GM12874 (cell line): Measurements from ENCODE around the gene LRRK1.

Source experiments
- TF ChIP-seq, protein P1 (sequence below): IDR thresholded peaks from 2 replicates; pipeline ENCODE4 v1.5.1; 2011; ENCODE audit warnings: low read depth, mild to moderate bottlenecking, control low read depth, low read length, moderate library complexity; ENCODE audit not compliant: insufficient read depth

The LRRK1 gene

DNA sequence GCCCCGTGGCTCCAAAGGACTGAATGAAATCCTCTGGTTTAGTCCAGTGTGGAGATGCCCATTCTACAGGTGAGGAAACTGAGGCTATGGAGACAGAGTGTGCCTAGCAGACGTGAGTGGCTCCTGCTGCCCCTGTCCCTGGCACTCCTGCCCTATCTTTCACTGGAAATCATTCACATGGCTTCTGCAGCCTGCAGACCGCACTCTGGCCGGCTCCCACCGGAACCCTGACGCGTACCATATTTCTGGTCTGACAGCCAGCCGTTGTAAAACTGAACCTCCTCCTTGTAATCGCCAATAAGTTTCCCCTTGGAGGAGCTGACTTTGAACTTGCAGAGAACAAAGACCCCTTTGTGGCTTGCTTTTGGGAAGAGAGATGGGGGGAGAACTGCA lies 196.2 kb downstream of the LRRK1 start:
- TF ChIP-seq, protein P1, sequence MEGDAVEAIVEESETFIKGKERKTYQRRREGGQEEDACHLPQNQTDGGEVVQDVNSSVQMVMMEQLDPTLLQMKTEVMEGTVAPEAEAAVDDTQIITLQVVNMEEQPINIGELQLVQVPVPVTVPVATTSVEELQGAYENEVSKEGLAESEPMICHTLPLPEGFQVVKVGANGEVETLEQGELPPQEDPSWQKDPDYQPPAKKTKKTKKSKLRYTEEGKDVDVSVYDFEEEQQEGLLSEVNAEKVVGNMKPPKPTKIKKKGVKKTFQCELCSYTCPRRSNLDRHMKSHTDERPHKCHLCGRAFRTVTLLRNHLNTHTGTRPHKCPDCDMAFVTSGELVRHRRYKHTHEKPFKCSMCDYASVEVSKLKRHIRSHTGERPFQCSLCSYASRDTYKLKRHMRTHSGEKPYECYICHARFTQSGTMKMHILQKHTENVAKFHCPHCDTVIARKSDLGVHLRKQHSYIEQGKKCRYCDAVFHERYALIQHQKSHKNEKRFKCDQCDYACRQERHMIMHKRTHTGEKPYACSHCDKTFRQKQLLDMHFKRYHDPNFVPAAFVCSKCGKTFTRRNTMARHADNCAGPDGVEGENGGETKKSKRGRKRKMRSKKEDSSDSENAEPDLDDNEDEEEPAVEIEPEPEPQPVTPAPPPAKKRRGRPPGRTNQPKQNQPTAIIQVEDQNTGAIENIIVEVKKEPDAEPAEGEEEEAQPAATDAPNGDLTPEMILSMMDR, result no peak

DNA sequence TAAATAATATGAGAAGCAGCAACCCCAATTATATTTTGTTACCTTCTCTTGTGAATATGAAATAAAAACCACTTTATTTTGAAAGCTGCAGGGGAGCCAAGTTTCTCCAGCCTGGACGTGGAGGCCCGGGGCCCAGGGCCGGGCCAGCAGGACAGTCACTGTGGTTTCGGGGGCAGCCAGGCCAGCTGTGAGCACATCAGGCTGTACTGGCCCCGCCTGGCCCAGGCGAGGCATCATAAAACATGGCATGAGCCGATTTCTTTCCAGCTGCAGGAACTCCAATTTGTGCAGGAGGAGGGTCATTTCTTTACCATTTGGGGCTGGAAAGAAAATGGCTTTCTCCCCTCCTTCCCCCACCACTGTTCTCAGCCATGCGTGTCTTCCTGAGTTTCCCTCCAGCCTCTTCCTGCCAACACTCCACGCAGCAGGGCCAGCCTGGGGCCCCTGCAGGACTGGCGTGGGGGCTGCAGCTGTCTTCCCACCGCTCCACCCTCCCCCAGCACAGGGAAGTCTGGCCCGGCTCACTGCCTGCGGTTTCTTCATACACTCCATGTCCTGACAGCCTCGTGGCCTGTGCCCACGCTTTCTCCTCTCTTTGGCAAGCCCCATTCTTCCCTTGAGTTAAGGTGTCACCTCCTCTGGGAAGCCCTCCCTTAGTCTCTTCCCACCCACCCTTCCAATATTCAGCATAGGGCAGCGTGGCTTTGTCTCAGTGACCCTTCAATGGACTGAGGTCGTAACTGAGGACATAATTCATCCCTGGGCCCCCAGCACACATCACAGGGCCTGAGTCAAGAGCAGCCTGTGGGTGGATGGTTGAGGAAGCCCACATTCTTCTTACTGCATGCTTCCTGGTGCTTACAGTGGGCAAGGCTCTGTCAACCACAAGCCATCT lies 196.9 kb downstream of the LRRK1 start:
- TF ChIP-seq, protein P1, result no peak

DNA sequence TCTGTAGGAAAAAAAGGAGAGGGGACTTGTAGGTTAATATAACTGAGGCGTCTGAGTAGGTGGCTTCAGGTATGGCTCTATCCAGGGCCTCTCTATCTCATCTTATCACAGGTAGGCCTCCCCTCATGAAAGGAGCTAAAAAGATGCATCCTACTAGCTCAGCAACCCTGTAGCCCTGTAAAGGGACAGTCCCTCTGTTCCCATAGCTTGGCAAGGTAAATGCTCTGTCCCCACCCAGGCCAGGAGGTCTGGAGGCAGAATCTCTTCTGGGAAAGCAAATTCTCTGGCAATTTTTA lies 197.5 kb downstream of the LRRK1 start:
- TF ChIP-seq, protein P1, result no peak

DNA sequence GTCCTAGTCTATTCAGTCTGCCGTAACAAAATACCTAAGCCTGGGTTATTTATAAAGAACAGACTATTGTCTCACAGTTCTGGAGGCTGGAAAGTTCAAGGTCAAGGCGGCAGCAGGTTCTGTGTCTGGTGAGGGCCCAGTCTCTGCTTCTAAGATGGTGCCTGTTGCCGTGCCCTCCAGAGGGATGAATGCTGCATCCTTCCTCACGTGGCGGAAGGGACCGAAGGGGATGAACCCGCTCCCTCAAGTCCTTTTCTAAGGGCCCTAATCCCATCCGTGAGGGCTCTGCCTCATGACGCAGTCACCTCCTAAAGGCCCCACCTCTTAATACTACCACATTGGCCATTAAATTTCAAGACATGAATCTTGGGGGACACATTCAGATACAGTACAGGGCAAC lies 199.0 kb downstream of the LRRK1 start:
- TF ChIP-seq, protein P1, result no peak

DNA sequence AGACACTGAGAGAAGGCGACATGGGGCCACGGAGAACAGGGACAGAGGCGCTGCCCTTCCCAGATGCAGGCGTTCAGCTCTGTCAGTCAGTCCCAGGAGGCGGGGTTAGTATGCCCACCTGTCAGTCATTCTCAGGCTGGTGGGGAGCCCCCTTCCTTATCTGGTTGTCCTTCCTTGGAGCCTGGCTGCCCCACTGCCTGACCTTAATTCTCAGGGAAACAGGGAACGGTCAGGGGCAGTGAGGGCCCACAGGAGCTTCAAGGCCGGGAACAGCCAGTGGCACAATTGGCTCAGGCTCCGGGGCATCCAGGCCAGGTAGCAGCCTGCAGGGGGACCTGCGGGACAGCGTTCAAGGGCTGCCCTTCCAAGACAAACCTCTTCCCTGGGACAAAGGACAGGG lies 199.5 kb downstream of the LRRK1 start:
- TF ChIP-seq, protein P1, result no peak

DNA sequence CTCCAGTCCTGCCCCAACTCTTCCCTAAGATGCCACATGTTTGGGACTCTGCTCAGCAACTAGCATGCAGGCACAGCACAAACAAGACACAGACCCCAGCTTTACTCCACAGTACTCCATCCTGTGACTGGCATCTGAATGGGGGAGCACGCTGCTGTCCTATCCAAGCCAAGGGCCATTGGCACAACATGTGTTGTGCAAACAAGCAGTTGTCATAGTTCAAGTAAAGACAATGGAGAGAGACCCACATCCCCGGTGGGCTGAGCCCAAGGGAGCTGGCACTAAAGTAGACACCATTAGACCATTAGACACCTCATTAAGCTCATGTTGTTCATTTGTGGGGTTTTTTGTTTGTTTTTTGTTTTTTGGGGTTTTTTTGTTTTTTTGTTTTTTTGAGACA lies 200.0 kb downstream of the LRRK1 start:
- TF ChIP-seq, protein P1, result no peak
